A549 (cell line): ENCODE measurements around the gene INSIG1.

Experiments used
- BCL3 ChIP-seq: fragments of >200 bp; sonication (Bioruptor Twin); formaldehyde crosslinking; IDR thresholded peaks from 3 replicates; pipeline ENCODE4 v1.6.1; 2016
- BHLHE40 ChIP-seq: IDR thresholded peaks from 2 replicates; pipeline ENCODE4 v1.6.1; 2012; ENCODE audit warnings: low read depth, low read length, inconsistent platforms
- CBX2 ChIP-seq: fragments of 200-600 bp; sonication (generic); IDR thresholded peaks from 2 replicates; pipeline ENCODE4 v1.6.1; 2016; ENCODE audit warnings: low read depth, mild to moderate bottlenecking, borderline replicate concordance
- CEBPB ChIP-seq, 2 experiments: fragments of >200 bp in 1 of 2; sonication (Bioruptor Twin) in 1 of 2; formaldehyde crosslinking in 1 of 2; IDR thresholded peaks; 2 replicates each; pipeline ENCODE4 v1.6.1; 2012 to 2016
- CTCF ChIP-seq: fragments of >200 bp; sonication (Bioruptor Twin); formaldehyde crosslinking; IDR thresholded peaks from 3 replicates; pipeline ENCODE4 v1.5.1; 2016
- ESRRA ChIP-seq: fragments of 150-350 bp; IDR thresholded peaks from 2 replicates; pipeline ENCODE4 v1.6.1; 2014; ENCODE audit warnings: mild to moderate bottlenecking, low read length, borderline replicate concordance
- HMGXB4 ChIP-seq: fragments of 250-450 bp; sonication (Bioruptor Pico); IDR thresholded peaks from 2 replicates; pipeline ENCODE4 v1.5.0; 2021; ENCODE audit warnings: mild to moderate bottlenecking, moderate library complexity, borderline replicate concordance
- KDM1A ChIP-seq: fragments of 200-600 bp; sonication (generic); IDR thresholded peaks from 2 replicates; pipeline ENCODE4 v1.6.1; 2016; ENCODE audit warnings: low read depth, mild to moderate bottlenecking
- NR3C1 ChIP-seq: fragments of >200 bp; sonication (Bioruptor Twin); formaldehyde crosslinking; IDR thresholded peaks from 3 replicates; pipeline ENCODE4 v1.6.1; 2017
- SREBF2 ChIP-seq: fragments of 450-650 bp; IDR thresholded peaks from 2 replicates; pipeline ENCODE4 v1.6.1; 2014; ENCODE audit warnings: mild to moderate bottlenecking, moderate library complexity
- USF2 ChIP-seq: fragments of 450-650 bp; IDR thresholded peaks from 2 replicates; pipeline ENCODE4 v1.6.1; 2014; ENCODE audit warnings: antibody characterized with exemption

- TF ChIP-seq KDM1A (no peak), CTCF (no peak), CBX2 (no peak), BHLHE40 (no peak), ESRRA (no peak), USF2 (no peak), HMGXB4 (CRISPR knock-in tag) (no peak), BCL3 (no peak), CEBPB (IDR thresholded peaks at IDR 0.05) (no peak), SREBF2 (no peak), NR3C1 (no peak)
These were observed 31.2 kb upstream of the INSIG1 start for GRCh38 chr7:155266440-155266839.
